Endothelial cell of umbilical vein (primary cell): ENCODE results near the gene SLAMF6. TPM values are rescaled to one million over a fixed set of nuclear protein-coding genes. Genes with fewer than 3 reads are reported as not detected.

ENCODE experiments used
- BruUV-seq: library from RNA; stranded (reverse); fragments of 400-500 nt; replicated peaks from 2 replicates; lab custom pipeline; 2021; lab: Mats Ljungman, UMichigan
- CTCF ChIA-PET: fragments of 300-600, 350-600 bp; sonication (Branson Sonifier 250); formaldehyde crosslinking; loops from one replicate; lab custom pipeline; 2021; ENCODE audit warnings: antibody characterized with exemption, inconsistent platforms; lab: Charles Lee
- POLR2A ChIA-PET: fragments of 300-600, 350-600 bp; sonication (Branson Sonifier 250); formaldehyde crosslinking; loops from one replicate; lab custom pipeline; 2021; ENCODE audit warnings: antibody characterized with exemption, inconsistent platforms; lab: Charles Lee
- DNase-seq: peaks from one replicate; pipeline ENCODE4 v3.0.0-alpha.2; 2011; ENCODE audit warnings: low read depth, low spot score
- FAIRE-seq: peaks from 2 replicates; lab custom pipeline; 2011; peaks lifted over from hg19 to GRCh38; lab: Jason Lieb, UNC
- H2AFZ ChIP-seq: 2 replicates; pipeline ENCODE4 v1.6.0; 2012; ENCODE audit warnings: low read depth, low read length, control low read depth, inconsistent platforms
- H3K27ac ChIP-seq: 2 replicates; pipeline ENCODE4 v1.5.1; 2011; ENCODE audit warnings: low read depth, mild to moderate bottlenecking, control low read depth, low read length, moderate library complexity; ENCODE audit not compliant: insufficient read depth
- H3K27me3 ChIP-seq, 2 experiments: 2 replicates each; pipeline versions ENCODE4 v1.6.0 to v1.6.1; 2011; ENCODE audit warnings: low read length in 2 of 2, mixed read lengths in 1 of 2; ENCODE audit not compliant: control insufficient read depth in 2 of 2, insufficient read depth in 2 of 2
- H3K36me3 ChIP-seq, 2 experiments: 2 replicates in 1 of 2; 3 replicates in 1 of 2; pipeline ENCODE4 v1.5.1; 2011; ENCODE audit warnings: low read length in 2 of 2, mild to moderate bottlenecking in 1 of 2, moderate library complexity in 1 of 2; ENCODE audit not compliant: control insufficient read depth in 2 of 2, insufficient read depth in 2 of 2; ENCODE audit errors: extremely low read depth in 1 of 2
- H3K4me1 ChIP-seq: 3 replicates; pipeline ENCODE4 v1.5.1; 2011; ENCODE audit warnings: mild to moderate bottlenecking, low read length; ENCODE audit not compliant: control insufficient read depth, insufficient read depth; ENCODE audit errors: extremely low read depth
- H3K4me2 ChIP-seq: 2 replicates; pipeline ENCODE4 v1.6.1; 2011; ENCODE audit warnings: low read length, control low read depth, mixed read lengths; ENCODE audit not compliant: insufficient read depth
- H3K4me3 ChIP-seq, 3 experiments: fragments of 200-600 bp in 1 of 3; sonication (generic), shearing (Covaris generic) in 1 of 3; replicated peaks in 1 of 3; 2 replicates each; pipeline ENCODE4 v1.5.1; 2011 to 2016; ENCODE audit warnings: control low read depth in 3 of 3, low read length in 3 of 3, mild to moderate bottlenecking in 2 of 3, inconsistent platforms in 1 of 3, low read depth in 1 of 3, moderate library complexity in 1 of 3; ENCODE audit not compliant: insufficient read depth in 1 of 3
- H3K79me2 ChIP-seq: 2 replicates; pipeline ENCODE4 v1.6.0; 2012; ENCODE audit warnings: low read length, inconsistent platforms; ENCODE audit not compliant: control insufficient read depth, insufficient read depth
- H3K9ac ChIP-seq: replicated peaks from 2 replicates; pipeline ENCODE3; 2011; ENCODE audit warnings: low read length, control low read depth; ENCODE audit not compliant: insufficient read depth; ENCODE audit errors: extremely low read depth
- H3K9me1 ChIP-seq: replicated peaks from 3 replicates; pipeline ENCODE4 v1.6.0; 2011; ENCODE audit warnings: mild to moderate bottlenecking, low read length; ENCODE audit not compliant: control insufficient read depth, insufficient read depth; ENCODE audit errors: extremely low read depth
- H3K9me3 ChIP-seq: replicated peaks from 2 replicates; pipeline ENCODE4 v1.5.1; 2012; ENCODE audit warnings: low read length, inconsistent platforms; ENCODE audit not compliant: control insufficient read depth, insufficient read depth
- H4K20me1 ChIP-seq: replicated peaks from 2 replicates; pipeline ENCODE3; 2011; ENCODE audit warnings: mild to moderate bottlenecking, low read length; ENCODE audit not compliant: control insufficient read depth, insufficient read depth; ENCODE audit errors: extremely low read depth
- CTCF ChIP-seq, 2 donors: IDR thresholded peaks; 1 replicate in 1 of 2; 2 replicates in 1 of 2; pipeline ENCODE4 v1.5.1; 2011; ENCODE audit warnings: low read length in 2 of 2, mild to moderate bottlenecking in 2 of 2, moderate library complexity in 2 of 2, control low read depth in 1 of 2, inconsistent platforms in 1 of 2, low read depth in 1 of 2; ENCODE audit not compliant: insufficient read depth in 1 of 2; ENCODE audit errors: extremely low read depth in 1 of 2
- EZH2 ChIP-seq: IDR thresholded peaks from 2 replicates; pipeline ENCODE4 v1.6.1; 2012; ENCODE audit warnings: borderline replicate concordance, low read depth, mild to moderate bottlenecking, moderate library complexity, low read length, inconsistent platforms; ENCODE audit not compliant: severe bottlenecking
- FOS ChIP-seq: IDR thresholded peaks from 2 replicates; pipeline ENCODE4 v1.6.1; 2011; ENCODE audit warnings: mild to moderate bottlenecking, low read length, moderate library complexity, borderline replicate concordance; ENCODE audit not compliant: insufficient read depth
- GATA2 ChIP-seq: IDR thresholded peaks from 2 replicates; pipeline ENCODE4 v1.7.0; 2011; ENCODE audit warnings: low read depth, mild to moderate bottlenecking, moderate library complexity, mixed read lengths, low read length; ENCODE audit not compliant: insufficient read length, insufficient read depth
- JUN ChIP-seq: IDR thresholded peaks from 2 replicates; pipeline ENCODE4 v1.6.1; 2011; ENCODE audit warnings: borderline replicate concordance, low read depth; ENCODE audit not compliant: insufficient read length, insufficient read depth
- MAX ChIP-seq: IDR thresholded peaks from 2 replicates; pipeline ENCODE4 v1.6.1; 2011; ENCODE audit not compliant: insufficient read depth, insufficient read length
- MYC ChIP-seq: IDR thresholded peaks from one replicate; pipeline ENCODE4 v1.6.1; 2011; ENCODE audit warnings: mild to moderate bottlenecking, low read depth, low read length
- POLR2A ChIP-seq: IDR thresholded peaks from 2 replicates; pipeline ENCODE4 v1.6.1; 2012; ENCODE audit warnings: low read depth, mild to moderate bottlenecking, control low read depth, low read length
- POLR2AphosphoS5 ChIP-seq: IDR thresholded peaks from 2 replicates; pipeline ENCODE4 v1.6.1; 2012; ENCODE audit warnings: low read depth, mild to moderate bottlenecking, control low read depth, low read length, moderate library complexity; ENCODE audit not compliant: insufficient read depth
- dilution Hi-C: fragments of 300-500 bp; cut with MboI; formaldehyde crosslinking; loops from one replicate; pipeline ENCODE4 v1.15.0; 2019; ENCODE audit warnings: low sequenced_read_pairs; ENCODE audit not compliant: extremely low pct_ligation_motif_present
- intact Hi-C: fragments of 100-400 bp; cut with micrococcal nuclease; formaldehyde crosslinking; loops from one replicate; pipeline ENCODE4 v1.10.0; 2022
- polyA plus RNA-seq, 4 experiments: library from polyadenylated mRNA; depleted of rRNA in 3 of 4; stranded (reverse) in 3 of 4; unstranded in 1 of 4; fragments of >200 nt; gene quantifications; 2 replicates each; pipeline versions ENCODE4 v1.2.1 to v1.2.3, GENCODE V29; 2011 to 2012; ENCODE audit warnings: missing spikeins in 1 of 4
- total RNA-seq: library from RNA; stranded (reverse); gene quantifications from 2 replicates; pipeline ENCODE4 v1.2.3, GENCODE V29; 2021

The SLAMF6 gene
- total and polyA plus RNA-seq, 2 donors (not counting 3 experiments of a cell fraction or from before 2014, with no cell fraction given), result not detected

- intact Hi-C loops, result no loop called here
- dilution Hi-C loops, result no loop called here
- Histone ChIP-seq H3K36me3 (no peaks in the 10 kb centered on the region), H3K9me3 (no peaks in the 10 kb centered on the region), H3K4me2 (no peak overlapping the region), H2AFZ (no peak overlapping the region), H3K27me3 (peaks cover 2% of the 10 kb centered on the region in 2 experiments), H3K9ac (no peak overlapping the region), H3K4me3 (no peak overlapping the region), H3K79me2 (no peaks in the 10 kb centered on the region), H3K4me1 (no peaks in the 10 kb centered on the region), H4K20me1 (no peaks in the 10 kb centered on the region), H3K9me1 (no peaks in the 10 kb centered on the region), H3K27ac (no peak overlapping the region)
- ChIA-PET CTCF (no interaction called here), POLR2A (no interaction called here)
- FAIRE-seq, result no peak
- no TSS peak for BruUV-seq
- DNase-seq, result no peak
- TF ChIP-seq POLR2AphosphoS5, result no peak
- no peak for TF ChIP-seq GATA2
- TF ChIP-seq FOS, result no peak
- TF ChIP-seq CTCF (IDR thresholded peaks at IDR 0.05; ENCODE audit: extremely low read depth in 1 of 2, insufficient read depth in 1 of 2, low read depth in 1 of 2, low read length in 2 of 2), result no peak
- TF ChIP-seq POLR2A, result no peak
- no peak for TF ChIP-seq MAX
- no peak for TF ChIP-seq JUN
- no peak for TF ChIP-seq EZH2
- TF ChIP-seq MYC, result no peak
Measured at GRCh38 chr1:160465123-160465522, 57.9 kb downstream of the SLAMF6 start.
